Panc1 (cell line): ENCODE results near the gene MRPS12. TPM values are rescaled to one million over a fixed set of nuclear protein-coding genes. Genes with fewer than 3 reads are reported as not detected.

Source experiments
- ATAC-seq: fragments of 200-7000 bp; cut with Tn5 transposase; 2 replicates; pipeline ENCODE4 v1.9.1; 2020; ENCODE audit warnings: mild to moderate bottlenecking, moderate library complexity
- BruUV-seq: library from RNA; stranded (reverse); fragments of 400-500 nt; replicated peaks from 2 replicates; lab custom pipeline; 2021; lab: Mats Ljungman, UMichigan
- CTCF ChIA-PET: fragments of 300-600 bp; sonication (Branson Sonifier 250); formaldehyde crosslinking; loops from one replicate; lab custom pipeline; 2022; ENCODE audit warnings: antibody characterized with exemption; lab: Charles Lee
- POLR2A ChIA-PET: fragments of 300-600 bp; sonication (Branson Sonifier 250); formaldehyde crosslinking; loops from one replicate; lab custom pipeline; 2022; ENCODE audit warnings: antibody characterized with exemption; lab: Charles Lee
- DNase-seq: peaks from one replicate; pipeline ENCODE4 v3.0.0-alpha.2; 2010; ENCODE audit warnings: low read depth, low spot score
- H3K27ac ChIP-seq: 2 replicates; pipeline ENCODE4 v1.5.1; 2011; ENCODE audit warnings: mild to moderate bottlenecking, low read length, inconsistent platforms
- H3K27me3 ChIP-seq: fragments of 200-500 bp; sonication (Bioruptor generic); 2 replicates; pipeline ENCODE4 v1.6.0; 2014; ENCODE audit warnings: low read length, inconsistent platforms; ENCODE audit not compliant: control insufficient read depth, insufficient read depth
- H3K36me3 ChIP-seq: fragments of 200-500 bp; sonication (Bioruptor generic); 2 replicates; pipeline ENCODE4 v1.5.1; 2014; ENCODE audit warnings: inconsistent platforms, mild to moderate bottlenecking, low read length, moderate library complexity; ENCODE audit not compliant: control insufficient read depth, insufficient read depth
- H3K4me1 ChIP-seq: 2 replicates; pipeline ENCODE4 v1.5.1; 2011; ENCODE audit warnings: inconsistent platforms, mild to moderate bottlenecking, low read length, moderate library complexity; ENCODE audit not compliant: control insufficient read depth, insufficient read depth
- H3K4me3 ChIP-seq, 2 experiments: 2 replicates each; pipeline ENCODE4 v1.5.1; 2011 to 2012; ENCODE audit warnings: low read depth in 2 of 2, low read length in 2 of 2, mild to moderate bottlenecking in 2 of 2, inconsistent platforms in 1 of 2, moderate library complexity in 1 of 2
- H3K9me3 ChIP-seq: fragments of 200-500 bp; sonication (Bioruptor generic); 2 replicates; pipeline ENCODE4 v1.5.1; 2014; ENCODE audit warnings: low read depth, mild to moderate bottlenecking, inconsistent platforms, low read length, moderate library complexity; ENCODE audit not compliant: control insufficient read depth, insufficient read depth
- CTCF ChIP-seq: fragments of 450-650 bp; IDR thresholded peaks from 2 replicates; pipeline ENCODE4 v1.5.1; 2017; ENCODE audit warnings: mild to moderate bottlenecking
- POLR2AphosphoS5 ChIP-seq: IDR thresholded peaks from 2 replicates; pipeline ENCODE4 v1.6.1; 2012; ENCODE audit warnings: mild to moderate bottlenecking, low read depth, low read length, moderate library complexity
- REST ChIP-seq, 2 experiments: IDR thresholded peaks; 2 replicates each; pipeline ENCODE4 v1.6.1; 2011 to 2012; ENCODE audit warnings: low read depth in 2 of 2, control low read depth in 1 of 2, low read length in 1 of 2, mild to moderate bottlenecking in 1 of 2, moderate library complexity in 1 of 2; ENCODE audit not compliant: insufficient read depth in 1 of 2
- SIN3A ChIP-seq: IDR thresholded peaks from 2 replicates; pipeline ENCODE4 v1.6.1; 2012; ENCODE audit warnings: low read depth, mild to moderate bottlenecking, low read length, moderate library complexity, borderline replicate concordance; ENCODE audit not compliant: insufficient read depth
- TCF7L2 ChIP-seq: IDR thresholded peaks from 2 replicates; pipeline ENCODE4 v1.6.1; 2011; ENCODE audit warnings: mild to moderate bottlenecking, low read depth, low read length, inconsistent platforms
- in situ Hi-C: cut with HindIII; loops from 2 replicates; pipeline ENCODE4 v1.10.0; 2016; ENCODE audit warnings: low sequenced_read_pairs, low pct_unique_long_range_greater_than_20kb
- intact Hi-C: fragments of 100-400 bp; cut with micrococcal nuclease; formaldehyde crosslinking; loops from one replicate; pipeline ENCODE4 v1.10.0; 2022; ENCODE audit not compliant: unreplicated experiment
- total RNA-seq: library from RNA; stranded (reverse); gene quantifications from one replicate; pipeline ENCODE4 v1.2.1, GENCODE V29; 2021; ENCODE audit not compliant: unreplicated experiment

MRPS12 gene
- total RNA-seq, 1 experiment from 2014 or later = 511 TPM

GRCh38 chr19:38974624-38975213 is 44.0 kb downstream of the MRPS12 start:
- in situ Hi-C loops = loop anchor here (25.0 kb wide), 1 partner anchor 963 kb away; the partner anchor contains the start of gene FCGBP
- no peaks in the 10 kb centered on the region for H3K27me3 ChIP-seq
- ChIA-PET POLR2A (interaction anchor here (0.5 to 1.3 kb wide), 8 partner anchors 14 to 1082 kb away, joined by 3 to 6 read pairs (median 4); no protein-coding TSS in a partner anchor), CTCF (interaction anchor here (0.5 to 4.1 kb wide), 9 partner anchors 8 to 813 kb away, joined by 3 to 36 read pairs (median 6); no protein-coding TSS in a partner anchor)
- H3K36me3 ChIP-seq = no peaks in the 10 kb centered on the region
- DNase-seq (no peak), ATAC-seq (no peak)
- TF ChIP-seq CTCF = no peak
- no peak for TF ChIP-seq SIN3A
- TF ChIP-seq POLR2AphosphoS5 = no peak
- no peak for TF ChIP-seq TCF7L2
- no peak for TF ChIP-seq REST (IDR thresholded peaks at IDR 0.05; ENCODE audit: insufficient read depth in 1 of 2, low read depth in 2 of 2, low read length in 1 of 2)
- peak overlapping the region; percentile 50 to 59 for H3K4me3 ChIP-seq
- intact Hi-C loops = loop anchor here (10.0 kb wide), 1 partner anchor 440 kb away; the partner anchor contains the start of gene PLEKHG2
- peaks cover 1% of the 10 kb centered on the region; the same call in 1 of the 2 replicates for H3K9me3 ChIP-seq
- TSS peak; percentile 91 for BruUV-seq
- H3K4me1 ChIP-seq = peaks cover 48% of the 10 kb centered on the region
- H3K27ac ChIP-seq = peak overlapping the region; percentile 94

- in situ Hi-C loops = loop anchor here (25.0 kb wide), 1 partner anchor 962 kb away; the partner anchor contains the start of gene FCGBP
- ATAC-seq = peak; percentile 89
Observed at GRCh38 chr19:38975214-38975860, 44.6 kb downstream of the MRPS12 start, which contains the start of gene FBXO17. Gene FBXO17 (minus strand): TSS chr19:38975742. CDS start chr19:38950319, 25,423 bp downstream.

More at GRCh38 chr19:38975214-38975860, 44.6 kb downstream of the MRPS12 start, which contains the start of gene FBXO17:
- no peaks in the 10 kb centered on the region for H3K36me3 ChIP-seq
- intact Hi-C loops = loop anchor here (10.0 kb wide), 1 partner anchor 439 kb away; the partner anchor contains the start of gene PLEKHG2
- DNase-seq = peak; percentile 81
- no peaks in the 10 kb centered on the region for H3K27me3 ChIP-seq
- peak within 1 kb of the TSS; percentile 50 to 59 for H3K4me3 ChIP-seq
- peak within 1 kb of the TSS; percentile 97 for H3K27ac ChIP-seq
- no TSS peak for BruUV-seq
- TF ChIP-seq CTCF = no peak
- no peak for TF ChIP-seq SIN3A
- TF ChIP-seq TCF7L2 = no peak
- no peak for TF ChIP-seq POLR2AphosphoS5
- TF ChIP-seq REST (IDR thresholded peaks at IDR 0.05; ENCODE audit: insufficient read depth in 1 of 2, low read depth in 2 of 2, low read length in 1 of 2) = no peak
- H3K4me1 ChIP-seq = peaks cover 48% of the 10 kb centered on the region
- CTCF ChIA-PET = interaction anchor here (0.5 to 4.1 kb wide), 35 partner anchors 8 to 1194 kb away, joined by 3 to 36 read pairs (median 5); partner anchors contain the start of genes FBXO27, MRPS12 and SARS2
- POLR2A ChIA-PET = interaction anchor here (0.6 to 1.3 kb wide), 12 partner anchors 13 to 1082 kb away, joined by 3 to 12 read pairs (median 3); partner anchors contain the start of genes FBXO27 and SAMD4B
- H3K9me3 ChIP-seq = peaks cover 3% of the 10 kb centered on the region; the same call in 1 of the 2 replicates
